Activated naive CD4-positive, alpha-beta T cell treated with anti-CD3 and anti-CD28 coated beads, Interleukin-2, amount 10 ng/mL, durations not matched to agents 7 days and 5 days (primary cell): ENCODE measurements around the gene PREPL.

Experiments
- CTCF ChIA-PET: fragments of 350-600 bp; sonication (Branson Sonifier 250); formaldehyde crosslinking; loops from one replicate; lab custom pipeline; 2021; ENCODE audit warnings: antibody characterized with exemption; lab: Charles Lee
- DNase-seq: peaks from one replicate; pipeline ENCODE4 v3.0.0-alpha.2; 2020
- H3K27ac Mint-ChIP-seq: one replicate; pipeline ENCODE4 v1.8.0; 2021; ENCODE audit warnings: mild to moderate bottlenecking, moderate library complexity, mixed read lengths
- H3K27me3 Mint-ChIP-seq: one replicate; pipeline ENCODE4 v1.8.0; 2021; ENCODE audit warnings: mild to moderate bottlenecking, mixed read lengths
- H3K36me3 Mint-ChIP-seq: one replicate; pipeline ENCODE4 v1.8.0; 2021; ENCODE audit warnings: mixed read lengths
- H3K4me1 Mint-ChIP-seq: one replicate; pipeline ENCODE4 v1.8.0; 2021; ENCODE audit warnings: mixed read lengths
- H3K4me3 Mint-ChIP-seq: one replicate; pipeline ENCODE4 v1.8.0; 2021; ENCODE audit warnings: mild to moderate bottlenecking, moderate library complexity, mixed read lengths
- H3K9me3 Mint-ChIP-seq: one replicate; pipeline ENCODE4 v1.8.0; 2021; ENCODE audit warnings: mixed read lengths

PREPL gene

DNA sequence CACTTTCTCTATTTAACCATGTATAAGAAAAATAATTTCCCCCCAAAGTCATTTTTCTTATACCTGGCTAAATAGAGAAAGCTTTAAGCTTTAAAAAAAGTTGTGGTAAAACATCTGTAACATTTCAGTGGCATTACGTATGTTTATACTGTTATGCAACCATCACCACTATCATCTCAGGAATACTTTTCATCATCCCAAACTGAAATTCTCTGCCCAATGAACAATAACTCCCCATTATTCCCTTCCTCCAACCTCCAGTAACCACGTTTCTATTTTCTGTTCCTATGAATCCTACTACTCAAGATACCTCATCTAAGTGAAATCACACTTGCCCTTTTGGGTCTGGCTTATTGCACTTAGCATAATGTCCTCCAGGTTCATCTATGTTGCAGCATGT is 87.7 kb downstream of the PREPL start:
- no peaks in the 10 kb centered on the region for H3K36me3 Mint-ChIP-seq
- DNase-seq, result no peak
- H3K4me3 Mint-ChIP-seq, result no peak overlapping the region
- no peaks in the 10 kb centered on the region for H3K4me1 Mint-ChIP-seq
- H3K27me3 Mint-ChIP-seq, result no peaks in the 10 kb centered on the region
- no peaks in the 10 kb centered on the region for H3K9me3 Mint-ChIP-seq
- H3K27ac Mint-ChIP-seq, result no peak overlapping the region
- CTCF ChIA-PET, result no interaction called here

DNA sequence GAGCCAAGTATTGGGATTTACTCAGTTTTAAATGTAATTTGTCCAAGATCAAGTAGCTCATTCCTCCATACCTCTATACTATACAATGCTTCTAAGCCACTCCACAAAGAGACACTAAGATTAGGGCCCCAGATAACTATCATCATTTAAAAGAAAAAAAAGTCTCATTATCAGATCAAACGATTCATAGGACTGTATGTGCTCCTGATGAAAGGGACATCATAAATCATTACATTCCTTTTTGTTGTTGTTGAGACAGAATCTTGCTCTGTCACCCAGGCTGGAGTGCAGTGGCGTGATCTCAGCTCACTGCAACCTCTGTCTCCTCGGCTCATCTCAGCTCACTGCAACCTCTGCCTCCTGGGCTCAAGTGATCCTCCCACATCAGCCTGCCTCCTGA is 88.2 kb downstream of the PREPL start:
- H3K27ac Mint-ChIP-seq, result no peak overlapping the region
- no peaks in the 10 kb centered on the region for H3K27me3 Mint-ChIP-seq
- no peaks in the 10 kb centered on the region for H3K36me3 Mint-ChIP-seq
- CTCF ChIA-PET, result no interaction called here
- DNase-seq, result no peak
- no peaks in the 10 kb centered on the region for H3K4me1 Mint-ChIP-seq
- H3K9me3 Mint-ChIP-seq, result no peaks in the 10 kb centered on the region
- H3K4me3 Mint-ChIP-seq, result no peak overlapping the region

DNA sequence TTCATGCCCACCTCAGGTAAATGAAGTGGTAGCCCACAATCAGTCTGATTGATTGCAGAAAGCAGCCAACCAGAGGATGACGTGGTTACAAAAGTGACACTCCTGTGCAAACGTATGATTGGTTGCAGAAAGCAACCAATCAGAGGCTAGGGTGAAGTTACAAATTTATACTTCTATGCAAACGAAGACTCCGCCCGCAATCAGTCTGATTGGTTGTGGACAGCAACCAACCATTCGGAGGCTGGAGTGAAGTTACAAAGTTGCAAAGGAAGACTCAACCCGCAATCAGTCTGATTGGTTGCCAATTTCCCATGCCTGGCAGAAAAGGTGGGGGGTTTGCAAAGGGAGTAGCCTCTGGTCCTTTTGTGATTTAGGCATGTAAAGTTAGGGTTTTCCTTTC is 90.0 kb downstream of the PREPL start:
- Mint-ChIP-seq H3K27me3 (no peaks in the 10 kb centered on the region), H3K9me3 (no peaks in the 10 kb centered on the region), H3K4me1 (no peaks in the 10 kb centered on the region), H3K27ac (no peak overlapping the region), H3K36me3 (no peaks in the 10 kb centered on the region), H3K4me3 (no peak overlapping the region)
- CTCF ChIA-PET, result no interaction called here
- no peak for DNase-seq

DNA sequence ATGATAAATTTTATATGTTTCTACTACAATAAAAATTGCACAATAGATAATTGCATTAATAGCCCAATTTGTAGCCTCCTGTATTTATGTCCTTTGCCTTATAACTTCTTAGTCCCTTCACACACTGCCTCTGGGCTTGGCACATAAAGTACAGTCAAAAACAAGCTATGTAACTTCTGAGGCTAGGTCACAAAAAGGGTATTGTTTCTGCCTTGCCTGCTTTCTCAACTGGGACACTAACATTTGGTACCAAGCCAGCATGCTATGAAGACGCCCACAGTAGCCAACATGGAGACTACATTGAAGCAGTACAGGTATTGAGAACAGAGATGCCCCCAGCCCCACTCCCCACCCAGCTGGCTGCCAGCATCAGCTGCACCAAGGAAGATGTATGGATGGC is 91.5 kb downstream of the PREPL start:
- no peaks in the 10 kb centered on the region for H3K4me1 Mint-ChIP-seq
- no peaks in the 10 kb centered on the region for H3K36me3 Mint-ChIP-seq

DNA sequence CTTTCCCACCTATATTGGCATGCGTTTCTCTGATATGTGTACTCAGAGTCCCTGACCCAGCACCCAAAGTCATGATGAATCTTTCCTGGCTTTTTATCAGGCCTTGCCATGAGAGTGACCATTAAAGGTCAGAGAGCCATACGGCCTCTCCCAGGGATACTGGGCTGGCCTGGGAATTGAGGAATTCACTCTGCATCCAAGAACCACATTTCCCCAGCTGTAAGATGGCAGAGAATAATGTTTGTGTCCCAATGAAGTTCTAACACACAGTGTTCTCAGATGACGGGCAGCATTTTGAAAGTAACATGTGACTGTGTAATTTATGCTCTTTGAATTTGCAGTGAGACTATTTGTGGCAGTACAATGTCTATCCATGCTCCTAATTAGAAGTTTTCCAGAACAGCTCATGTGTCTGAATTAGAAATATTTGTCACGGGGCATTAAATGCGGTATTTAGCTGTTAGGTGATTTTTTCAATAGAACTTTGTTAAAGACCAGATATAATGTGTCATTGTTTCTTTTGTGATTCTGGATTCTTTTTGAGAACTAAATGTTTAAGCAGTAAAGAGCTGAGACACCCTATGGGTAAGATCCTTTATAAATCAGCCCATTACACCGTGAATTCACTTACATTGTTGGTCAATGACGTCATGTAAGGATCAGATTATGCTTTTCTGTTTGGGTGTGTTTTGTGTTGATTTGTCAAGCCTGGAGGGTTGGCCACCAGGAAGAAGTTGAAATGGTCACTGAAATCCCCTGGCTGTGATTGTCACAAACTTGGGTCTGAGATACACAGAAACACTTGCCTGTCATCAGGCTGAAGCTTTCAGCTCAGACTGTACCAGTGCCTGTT is 93.3 kb downstream of the PREPL start:
- H3K9me3 Mint-ChIP-seq, result no peaks in the 10 kb centered on the region
- no peak for DNase-seq
- H3K4me1 Mint-ChIP-seq, result no peaks in the 10 kb centered on the region
- H3K27ac Mint-ChIP-seq, result no peak overlapping the region
- H3K36me3 Mint-ChIP-seq, result no peaks in the 10 kb centered on the region
- CTCF ChIA-PET, result interaction anchor here (1.1 kb wide), 1 partner anchor 183 kb away, joined by 3 read pairs; no protein-coding TSS in a partner anchor
- H3K4me3 Mint-ChIP-seq, result no peak overlapping the region
- no peaks in the 10 kb centered on the region for H3K27me3 Mint-ChIP-seq

More for the DNA sequence above, 91.5 kb downstream of the PREPL start:
- no peak for DNase-seq
- CTCF ChIA-PET, result interaction anchor here (0.6 kb wide), 1 partner anchor 197 kb away, joined by 4 read pairs; no protein-coding TSS in a partner anchor
- Mint-ChIP-seq H3K9me3 (no peaks in the 10 kb centered on the region), H3K27me3 (no peaks in the 10 kb centered on the region), H3K4me3 (no peak overlapping the region), H3K27ac (no peak overlapping the region)
